HCT116 (cell line): ENCODE measurements around the gene POMGNT1. TPM values are rescaled to one million over a fixed set of nuclear protein-coding genes. Genes with fewer than 3 reads are reported as not detected.

Experiments
- ATAC-seq: fragments of 200-7000 bp; cut with Tn5 transposase; 2 replicates; pipeline ENCODE4 v1.9.1; 2020; ENCODE audit warnings: mild to moderate bottlenecking, moderate library complexity
- BruUV-seq: library from RNA; stranded (reverse); fragments of 400-500 nt; replicated peaks from 2 replicates; lab custom pipeline; 2021; lab: Mats Ljungman, UMichigan
- CTCF ChIA-PET: fragments of 300-600 bp; sonication (Branson Sonifier 250); formaldehyde crosslinking; loops from one replicate; lab custom pipeline; 2021; ENCODE audit warnings: antibody characterized with exemption; lab: Charles Lee
- POLR2A ChIA-PET: fragments of 300-600, 350-600 bp; sonication (Branson Sonifier 250); formaldehyde crosslinking; loops from one replicate; lab custom pipeline; 2021; ENCODE audit warnings: antibody characterized with exemption; lab: Charles Lee
- RAD21 ChIA-PET, 2 experiments: fragments of 300-600 bp; sonication (Branson Sonifier 250); formaldehyde crosslinking; loops; one replicate each; lab custom pipeline; 2023; ENCODE audit warnings: low total read pairs in 2 of 2; ENCODE audit not compliant: uncharacterized antibody in 2 of 2, unreplicated experiment in 2 of 2, low non-redundant PET in 1 of 2; lab: Charles Lee
- DNase-seq: peaks from one replicate; pipeline ENCODE4 v3.0.0-alpha.2; 2010; ENCODE audit warnings: low read depth, low spot score
- H2AFZ ChIP-seq: fragments of 200-600 bp; shearing (Covaris generic), sonication (generic); 2 replicates; pipeline ENCODE4 v1.6.1; 2017; ENCODE audit warnings: low read depth, mixed run types, mixed read lengths, antibody characterized with exemption, low read length; ENCODE audit not compliant: poor library complexity, severe bottlenecking
- H3K27ac ChIP-seq: 2 replicates; pipeline ENCODE4 v1.5.1; 2012; ENCODE audit warnings: low read depth, low read length
- H3K27me3 ChIP-seq: fragments of 200-600 bp; sonication (generic); 2 replicates; pipeline ENCODE4 v1.6.1; 2016; ENCODE audit warnings: mixed run types, low read length, mixed read lengths; ENCODE audit not compliant: insufficient read depth
- H3K36me3 ChIP-seq, 2 experiments: fragments of 200-500 bp in 1 of 2; fragments of 200-600 bp in 1 of 2; sonication (Bioruptor generic) in 1 of 2; sonication (generic) in 1 of 2; 2 replicates each; pipeline versions ENCODE4 v1.5.1 to v1.6.1; 2014 to 2016; ENCODE audit warnings: low read length in 2 of 2, inconsistent platforms in 1 of 2, mixed read lengths in 1 of 2, mixed run types in 1 of 2; ENCODE audit not compliant: insufficient read depth in 2 of 2, control insufficient read depth in 1 of 2
- H3K4me1 ChIP-seq, 2 experiments: fragments of 200-600 bp in 1 of 2; sonication (generic) in 1 of 2; 2 replicates each; pipeline versions ENCODE4 v1.5.1 to v1.6.1; 2012 to 2017; ENCODE audit warnings: low read length in 2 of 2, inconsistent platforms in 1 of 2, mild to moderate bottlenecking in 1 of 2, mixed read lengths in 1 of 2, mixed run types in 1 of 2, moderate library complexity in 1 of 2; ENCODE audit not compliant: insufficient read depth in 2 of 2, control insufficient read depth in 1 of 2
- H3K4me2 ChIP-seq: fragments of 200-600 bp; sonication (generic); 2 replicates; pipeline ENCODE4 v1.6.1; 2017; ENCODE audit warnings: mixed run types, low read length, mixed read lengths
- H3K4me3 ChIP-seq, 2 experiments: fragments of 200-600 bp in 1 of 2; sonication (generic) in 1 of 2; replicated peaks in 1 of 2; 2 replicates each; pipeline ENCODE4 v1.5.1; 2011 to 2016; ENCODE audit warnings: low read length in 2 of 2, control low read depth in 1 of 2, low read depth in 1 of 2, mild to moderate bottlenecking in 1 of 2, mixed read lengths in 1 of 2, mixed run types in 1 of 2
- H3K79me2 ChIP-seq: fragments of 200-600 bp; sonication (generic); 2 replicates; pipeline ENCODE4 v1.6.1; 2017; ENCODE audit warnings: mild to moderate bottlenecking, mixed run types, low read length, moderate library complexity, mixed read lengths; ENCODE audit not compliant: insufficient read depth
- H3K9ac ChIP-seq: fragments of 200-600 bp; sonication (generic); 2 replicates; pipeline ENCODE4 v1.6.1; 2016; ENCODE audit warnings: low read length, mixed read lengths
- H3K9me2 ChIP-seq: fragments of 200-600 bp; sonication (generic), shearing (Covaris generic); 2 replicates; pipeline ENCODE4 v1.6.1; 2017; ENCODE audit warnings: mixed run types, mild to moderate bottlenecking, moderate library complexity; ENCODE audit not compliant: insufficient read depth
- H3K9me3 ChIP-seq, 2 experiments: fragments of 200-500 bp in 1 of 2; fragments of 200-600 bp in 1 of 2; sonication (Bioruptor generic) in 1 of 2; sonication (generic) in 1 of 2; 2 replicates each; pipeline ENCODE4 v1.6.1; 2014 to 2017; ENCODE audit warnings: low read length in 2 of 2, mixed read lengths in 2 of 2, inconsistent platforms in 1 of 2, low read depth in 1 of 2, mild to moderate bottlenecking in 1 of 2, mixed run types in 1 of 2, moderate library complexity in 1 of 2; ENCODE audit not compliant: control insufficient read depth in 1 of 2, insufficient read depth in 1 of 2
- H4K20me1 ChIP-seq: fragments of 200-600 bp; sonication (generic), shearing (Covaris generic); 2 replicates; pipeline ENCODE4 v1.6.1; 2017; ENCODE audit warnings: mixed run types, mild to moderate bottlenecking, moderate library complexity; ENCODE audit not compliant: insufficient read depth
- EGR1 ChIP-seq: IDR thresholded peaks from 2 replicates; pipeline ENCODE4 v1.6.1; 2012; ENCODE audit warnings: low read depth
- EZH2 ChIP-seq: fragments of 200-600 bp; sonication (generic); IDR thresholded peaks from 2 replicates; pipeline ENCODE4 v1.6.1; 2017; ENCODE audit warnings: antibody characterized with exemption, mixed run types
- EZH2phosphoT487 ChIP-seq: fragments of 200-600 bp; IDR thresholded peaks from 2 replicates; pipeline ENCODE4 v1.6.1; 2018; ENCODE audit warnings: antibody characterized with exemption, borderline replicate concordance
- JUND ChIP-seq: IDR thresholded peaks from 2 replicates; pipeline ENCODE4 v1.6.1; 2012
- POLR2A ChIP-seq: IDR thresholded peaks from 2 replicates; pipeline ENCODE4 v1.7.0; 2011; ENCODE audit warnings: borderline replicate concordance; ENCODE audit not compliant: insufficient read depth, insufficient read length; ENCODE audit errors: extremely low read depth
- POLR2AphosphoS5 ChIP-seq: IDR thresholded peaks from 2 replicates; pipeline ENCODE4 v1.6.1; 2011; ENCODE audit warnings: mild to moderate bottlenecking, low read depth, low read length, moderate library complexity
- RAD21 ChIP-seq: IDR thresholded peaks from 2 replicates; pipeline ENCODE4 v1.6.1; 2012; ENCODE audit warnings: low read depth, mild to moderate bottlenecking
- SP1 ChIP-seq: IDR thresholded peaks from 2 replicates; pipeline ENCODE4 v1.6.1; 2012; ENCODE audit warnings: low read depth
- TCF7L2 ChIP-seq: IDR thresholded peaks from 2 replicates; pipeline ENCODE4 v1.7.0; 2011; ENCODE audit warnings: borderline replicate concordance, inconsistent platforms; ENCODE audit not compliant: insufficient read depth, insufficient read length; ENCODE audit errors: extremely low read depth
- YY1 ChIP-seq: IDR thresholded peaks from 2 replicates; pipeline ENCODE4 v1.6.1; 2011; ENCODE audit warnings: low read length, low read depth, moderate library complexity, mild to moderate bottlenecking; ENCODE audit not compliant: insufficient replicate concordance; ENCODE audit errors: extremely low read depth
- ZFX ChIP-seq: fragments of 450-650 bp; IDR thresholded peaks from 2 replicates; pipeline ENCODE4 v1.6.1; 2017
- ZNF274 ChIP-seq: fragments of 200-500 bp; sonication (Bioruptor generic); IDR thresholded peaks from 2 replicates; pipeline ENCODE4 v1.6.1; 2014; ENCODE audit warnings: mild to moderate bottlenecking, low read depth, low read length, inconsistent platforms
- intact Hi-C: fragments of 100-400 bp; cut with micrococcal nuclease; formaldehyde crosslinking; loops from 2 replicates; pipeline ENCODE4 v1.10.0; 2022
- total RNA-seq: library from RNA; stranded (reverse); gene quantifications from one replicate; pipeline ENCODE4 v1.2.1, GENCODE V29; 2021; ENCODE audit not compliant: unreplicated experiment
- TF ChIP-seq, protein P1 (sequence below), 3 experiments: fragments of 200-600 bp in 1 of 3; sonication (generic) in 1 of 3; IDR thresholded peaks in 2 of 3; conservative IDR thresholded peaks in 1 of 3; 2 replicates each; pipeline ENCODE4 v1.5.1; 2012 to 2017; ENCODE audit warnings: low read depth in 2 of 3, low read length in 2 of 3, antibody characterized with exemption in 1 of 3, borderline replicate concordance in 1 of 3, control low read depth in 1 of 3, mild to moderate bottlenecking in 1 of 3, mixed read lengths in 1 of 3, mixed run types in 1 of 3, moderate library complexity in 1 of 3; ENCODE audit not compliant: insufficient read depth in 1 of 3
- TF ChIP-seq, protein P2 (sequence below): IDR thresholded peaks from 2 replicates; pipeline ENCODE4 v1.6.1; 2012; ENCODE audit warnings: low read depth
- TF ChIP-seq, protein P3 (sequence below): IDR thresholded peaks from 2 replicates; pipeline ENCODE4 v1.6.1; 2011; ENCODE audit warnings: mild to moderate bottlenecking, low read length, moderate library complexity; ENCODE audit not compliant: insufficient replicate concordance; ENCODE audit errors: extremely low read depth
- TF ChIP-seq, protein P4 (sequence below): IDR thresholded peaks from 2 replicates; pipeline ENCODE4 v1.6.1; 2012

The POMGNT1 gene
- total RNA-seq, 1 experiment from 2014 or later = 97.7 TPM

DNA sequence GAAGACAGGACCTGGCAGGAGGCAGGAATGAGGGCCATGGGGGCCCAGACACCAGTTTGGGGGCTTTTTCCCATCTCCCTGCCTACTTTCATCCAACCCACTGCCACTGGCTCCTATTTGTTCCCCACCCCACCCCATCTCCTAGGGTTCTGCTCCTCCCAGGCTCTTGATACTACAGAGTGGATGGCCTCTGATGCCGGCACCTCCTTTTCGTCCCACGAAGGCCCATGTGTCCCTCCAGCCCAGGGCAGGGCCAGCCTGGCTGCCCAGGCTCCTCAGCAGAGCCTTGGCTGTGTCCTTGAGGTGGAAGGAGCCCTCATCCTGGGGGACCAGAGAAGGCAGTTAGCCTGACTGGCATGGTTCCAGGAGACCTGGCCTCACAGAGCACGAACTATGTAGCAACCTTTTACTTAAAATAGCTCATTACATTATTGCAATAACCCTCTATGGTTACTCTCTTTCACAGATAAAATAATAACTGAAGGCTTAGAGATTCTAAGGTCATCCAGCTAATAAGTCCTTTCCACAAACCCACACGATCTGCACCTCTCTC lies 3.5 kb downstream of the POMGNT1 start:
- no peak overlapping the region for H3K9ac ChIP-seq
- POLR2A ChIA-PET = no interaction called here
- CTCF ChIA-PET = interaction anchor here (1.1 kb wide), 1 partner anchor 29 kb away, joined by 5 read pairs; no protein-coding TSS in a partner anchor

More for the DNA sequence above, 3.5 kb downstream of the POMGNT1 start:
- BruUV-seq = no TSS peak
- Histone ChIP-seq H3K4me3 (no peak overlapping the region), H4K20me1 (no peaks in the 10 kb centered on the region), H3K4me1 (peaks cover 11 to 15% of the 10 kb centered on the region in 2 experiments; a peak in 3 of 4 replicates), H3K9me3 (no peaks in the 10 kb centered on the region), H3K79me2 (peaks cover 8% of the 10 kb centered on the region; the same call in 1 of the 2 replicates), H3K27ac (no peak overlapping the region), H3K4me2 (no peak overlapping the region), H3K9me2 (no peaks in the 10 kb centered on the region), H3K27me3 (no peaks in the 10 kb centered on the region), H2AFZ (no peak overlapping the region), H3K36me3 (peaks cover 10 to 39% of the 10 kb centered on the region in 2 experiments; a peak in 3 of 4 replicates)
- intact Hi-C loops = no loop called here
- RAD21 ChIA-PET = no interaction called here
- ATAC-seq (no peak), DNase-seq (no peak)
- TF ChIP-seq EZH2 (no peak), EGR1 (no peak), EZH2phosphoT487 (no peak), ZFX (no peak), POLR2AphosphoS5 (no peak), ZNF274 (no peak), RAD21 (no peak), YY1 (no peak), SP1 (no peak), JUND (no peak), TCF7L2 (no peak), POLR2A (no peak)
- TF ChIP-seq, protein P1, sequence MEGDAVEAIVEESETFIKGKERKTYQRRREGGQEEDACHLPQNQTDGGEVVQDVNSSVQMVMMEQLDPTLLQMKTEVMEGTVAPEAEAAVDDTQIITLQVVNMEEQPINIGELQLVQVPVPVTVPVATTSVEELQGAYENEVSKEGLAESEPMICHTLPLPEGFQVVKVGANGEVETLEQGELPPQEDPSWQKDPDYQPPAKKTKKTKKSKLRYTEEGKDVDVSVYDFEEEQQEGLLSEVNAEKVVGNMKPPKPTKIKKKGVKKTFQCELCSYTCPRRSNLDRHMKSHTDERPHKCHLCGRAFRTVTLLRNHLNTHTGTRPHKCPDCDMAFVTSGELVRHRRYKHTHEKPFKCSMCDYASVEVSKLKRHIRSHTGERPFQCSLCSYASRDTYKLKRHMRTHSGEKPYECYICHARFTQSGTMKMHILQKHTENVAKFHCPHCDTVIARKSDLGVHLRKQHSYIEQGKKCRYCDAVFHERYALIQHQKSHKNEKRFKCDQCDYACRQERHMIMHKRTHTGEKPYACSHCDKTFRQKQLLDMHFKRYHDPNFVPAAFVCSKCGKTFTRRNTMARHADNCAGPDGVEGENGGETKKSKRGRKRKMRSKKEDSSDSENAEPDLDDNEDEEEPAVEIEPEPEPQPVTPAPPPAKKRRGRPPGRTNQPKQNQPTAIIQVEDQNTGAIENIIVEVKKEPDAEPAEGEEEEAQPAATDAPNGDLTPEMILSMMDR (IDR thresholded peaks at IDR 0.05 in 2 of 3, conservative IDR thresholded peaks at IDR 0.05 in 1 of 3; ENCODE audit: borderline replicate concordance in 1 of 3, insufficient read depth in 1 of 3, low read depth in 2 of 3, low read length in 2 of 3) = no peak
- TF ChIP-seq, protein P2, sequence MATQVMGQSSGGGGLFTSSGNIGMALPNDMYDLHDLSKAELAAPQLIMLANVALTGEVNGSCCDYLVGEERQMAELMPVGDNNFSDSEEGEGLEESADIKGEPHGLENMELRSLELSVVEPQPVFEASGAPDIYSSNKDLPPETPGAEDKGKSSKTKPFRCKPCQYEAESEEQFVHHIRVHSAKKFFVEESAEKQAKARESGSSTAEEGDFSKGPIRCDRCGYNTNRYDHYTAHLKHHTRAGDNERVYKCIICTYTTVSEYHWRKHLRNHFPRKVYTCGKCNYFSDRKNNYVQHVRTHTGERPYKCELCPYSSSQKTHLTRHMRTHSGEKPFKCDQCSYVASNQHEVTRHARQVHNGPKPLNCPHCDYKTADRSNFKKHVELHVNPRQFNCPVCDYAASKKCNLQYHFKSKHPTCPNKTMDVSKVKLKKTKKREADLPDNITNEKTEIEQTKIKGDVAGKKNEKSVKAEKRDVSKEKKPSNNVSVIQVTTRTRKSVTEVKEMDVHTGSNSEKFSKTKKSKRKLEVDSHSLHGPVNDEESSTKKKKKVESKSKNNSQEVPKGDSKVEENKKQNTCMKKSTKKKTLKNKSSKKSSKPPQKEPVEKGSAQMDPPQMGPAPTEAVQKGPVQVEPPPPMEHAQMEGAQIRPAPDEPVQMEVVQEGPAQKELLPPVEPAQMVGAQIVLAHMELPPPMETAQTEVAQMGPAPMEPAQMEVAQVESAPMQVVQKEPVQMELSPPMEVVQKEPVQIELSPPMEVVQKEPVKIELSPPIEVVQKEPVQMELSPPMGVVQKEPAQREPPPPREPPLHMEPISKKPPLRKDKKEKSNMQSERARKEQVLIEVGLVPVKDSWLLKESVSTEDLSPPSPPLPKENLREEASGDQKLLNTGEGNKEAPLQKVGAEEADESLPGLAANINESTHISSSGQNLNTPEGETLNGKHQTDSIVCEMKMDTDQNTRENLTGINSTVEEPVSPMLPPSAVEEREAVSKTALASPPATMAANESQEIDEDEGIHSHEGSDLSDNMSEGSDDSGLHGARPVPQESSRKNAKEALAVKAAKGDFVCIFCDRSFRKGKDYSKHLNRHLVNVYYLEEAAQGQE = no peak
- TF ChIP-seq, protein P3, sequence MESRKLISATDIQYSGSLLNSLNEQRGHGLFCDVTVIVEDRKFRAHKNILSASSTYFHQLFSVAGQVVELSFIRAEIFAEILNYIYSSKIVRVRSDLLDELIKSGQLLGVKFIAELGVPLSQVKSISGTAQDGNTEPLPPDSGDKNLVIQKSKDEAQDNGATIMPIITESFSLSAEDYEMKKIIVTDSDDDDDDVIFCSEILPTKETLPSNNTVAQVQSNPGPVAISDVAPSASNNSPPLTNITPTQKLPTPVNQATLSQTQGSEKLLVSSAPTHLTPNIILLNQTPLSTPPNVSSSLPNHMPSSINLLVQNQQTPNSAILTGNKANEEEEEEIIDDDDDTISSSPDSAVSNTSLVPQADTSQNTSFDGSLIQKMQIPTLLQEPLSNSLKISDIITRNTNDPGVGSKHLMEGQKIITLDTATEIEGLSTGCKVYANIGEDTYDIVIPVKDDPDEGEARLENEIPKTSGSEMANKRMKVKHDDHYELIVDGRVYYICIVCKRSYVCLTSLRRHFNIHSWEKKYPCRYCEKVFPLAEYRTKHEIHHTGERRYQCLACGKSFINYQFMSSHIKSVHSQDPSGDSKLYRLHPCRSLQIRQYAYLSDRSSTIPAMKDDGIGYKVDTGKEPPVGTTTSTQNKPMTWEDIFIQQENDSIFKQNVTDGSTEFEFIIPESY = no peak
- TF ChIP-seq, protein P4, sequence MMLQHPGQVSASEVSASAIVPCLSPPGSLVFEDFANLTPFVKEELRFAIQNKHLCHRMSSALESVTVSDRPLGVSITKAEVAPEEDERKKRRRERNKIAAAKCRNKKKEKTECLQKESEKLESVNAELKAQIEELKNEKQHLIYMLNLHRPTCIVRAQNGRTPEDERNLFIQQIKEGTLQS = no peak
